ENCODE results near the gene IPPK.
"Not testable (repeated sequence)": the region's sequence is repeated elsewhere in the genome, so short reads cannot be mapped to it uniquely, and the experiment has no call there.

Gene IPPK

GRCh38 chr9:92613268-92614122, 56.4 kb downstream of the IPPK start:
- DNase-seq = no peak

GRCh38 chr9:92612816-92613215, 57.1 kb downstream of the IPPK start:
- no peak for DNase-seq

- no peak for DNase-seq
These were observed 57.6 kb downstream of the IPPK start for GRCh38 chr9:92612292-92612691.

- no peak for DNase-seq
These were observed 58.2 kb downstream of the IPPK start for GRCh38 chr9:92611621-92612285.

DNA sequence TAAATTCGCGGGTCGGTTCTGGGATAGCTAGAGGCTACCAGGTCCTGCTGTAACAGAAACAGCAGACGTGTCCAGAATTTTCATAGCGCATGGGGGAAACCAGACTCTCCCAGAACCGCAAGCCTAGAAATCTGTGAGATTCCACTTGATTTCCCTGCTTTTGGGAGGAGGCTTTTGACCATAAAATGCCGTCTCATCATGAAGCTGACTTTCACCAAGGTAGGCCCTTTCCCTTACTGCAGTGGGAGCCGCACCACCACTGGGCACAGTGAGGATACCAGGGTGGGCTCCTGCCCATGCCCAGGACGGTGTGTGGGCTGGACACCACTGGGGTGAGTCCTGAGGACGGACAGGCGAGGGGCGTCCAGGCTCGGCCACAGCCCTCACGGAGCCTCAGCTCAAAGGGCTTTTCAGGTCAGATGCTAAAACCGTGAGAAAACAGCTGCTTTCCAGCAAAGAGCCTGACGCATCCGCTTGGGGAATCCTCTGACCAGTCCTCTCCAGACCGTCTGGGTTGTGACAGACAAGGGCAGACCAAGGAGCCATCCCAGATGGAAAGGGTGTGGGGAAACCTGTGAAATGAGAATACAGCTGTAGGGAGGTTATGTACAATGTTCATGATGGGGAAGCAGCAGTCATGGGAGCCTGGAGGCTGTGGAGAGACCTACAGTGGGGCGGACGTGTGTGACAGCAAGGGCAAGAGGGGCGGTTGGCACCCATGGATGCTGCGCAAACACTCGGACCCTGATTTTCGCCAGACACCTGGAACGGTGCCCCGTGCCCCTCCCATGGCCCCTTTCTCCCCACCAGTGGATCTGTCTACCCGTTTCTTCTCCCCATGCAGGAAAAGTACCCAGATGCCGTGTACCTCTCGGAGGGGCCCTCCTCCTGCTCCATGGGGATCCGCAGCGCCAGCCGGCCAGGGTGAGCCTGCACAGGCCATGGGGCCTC, 59.2 kb downstream of the IPPK start:
- no peak for DNase-seq

DNA sequence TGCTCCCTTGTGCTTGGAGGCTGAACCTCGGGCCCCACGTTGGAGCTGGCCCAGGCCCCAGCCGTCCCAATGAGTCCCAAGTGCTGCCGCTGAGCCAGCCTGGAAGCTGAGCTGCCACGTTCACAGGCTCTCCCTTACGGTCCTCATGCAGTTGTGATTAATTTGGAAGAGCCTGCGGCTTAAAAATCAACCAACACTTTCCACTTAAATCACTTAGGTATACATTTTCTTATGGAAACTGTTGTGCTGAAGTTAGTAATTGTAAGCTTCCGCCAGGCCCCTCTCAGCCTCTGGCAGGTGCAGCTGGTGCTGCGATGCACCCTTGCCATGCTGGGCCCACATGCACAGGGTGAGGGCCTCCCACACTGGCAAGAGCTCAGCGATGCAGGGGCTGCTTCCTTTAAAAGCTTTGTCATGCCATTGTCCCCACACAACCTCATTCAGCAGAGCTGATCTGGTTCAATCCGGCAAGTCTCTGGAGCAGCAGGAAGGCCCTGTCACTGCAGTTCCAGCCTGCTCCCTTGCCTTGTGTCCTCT, 61.0 kb downstream of the IPPK start:
- no peak for DNase-seq

GRCh38 chr9:92608241-92608908, 61.6 kb downstream of the IPPK start:
- DNase-seq = no peak

DNA sequence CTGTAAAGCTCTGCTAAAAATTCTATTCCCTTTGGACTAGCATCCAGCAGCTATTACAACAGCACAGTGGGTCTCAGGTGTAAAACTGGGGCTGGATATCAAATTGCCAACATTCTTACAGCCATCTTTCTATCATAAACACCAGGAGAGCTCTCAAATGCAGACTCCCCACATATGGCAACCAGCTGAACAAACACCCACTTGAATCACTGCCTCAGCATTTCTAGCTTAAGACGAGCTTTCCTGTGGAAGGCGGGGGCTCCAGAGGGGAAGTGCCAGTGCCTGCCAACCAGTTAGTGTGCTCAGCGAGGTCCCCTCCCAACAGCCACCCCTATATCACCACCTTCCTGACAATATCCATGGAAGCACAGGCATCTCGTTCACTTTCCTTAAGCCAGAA, 62.2 kb downstream of the IPPK start:
- DNase-seq = no peak

- DNase-seq = no peak
These were observed 62.8 kb downstream of the IPPK start for GRCh38 chr9:92607088-92607487.

GRCh38 chr9:92605224-92605623, 64.7 kb downstream of the IPPK start:
- DNase-seq = no peak

- DNase-seq = no peak
These were observed 65.9 kb downstream of the IPPK start for GRCh38 chr9:92603990-92604389.

- no peak for DNase-seq
These were observed 66.8 kb downstream of the IPPK start for GRCh38 chr9:92603100-92603499.

GRCh38 chr9:92602413-92602812, 67.5 kb downstream of the IPPK start:
- no peak for DNase-seq

GRCh38 chr9:92601451-92601850, 68.5 kb downstream of the IPPK start:
- DNase-seq = no peak

DNA sequence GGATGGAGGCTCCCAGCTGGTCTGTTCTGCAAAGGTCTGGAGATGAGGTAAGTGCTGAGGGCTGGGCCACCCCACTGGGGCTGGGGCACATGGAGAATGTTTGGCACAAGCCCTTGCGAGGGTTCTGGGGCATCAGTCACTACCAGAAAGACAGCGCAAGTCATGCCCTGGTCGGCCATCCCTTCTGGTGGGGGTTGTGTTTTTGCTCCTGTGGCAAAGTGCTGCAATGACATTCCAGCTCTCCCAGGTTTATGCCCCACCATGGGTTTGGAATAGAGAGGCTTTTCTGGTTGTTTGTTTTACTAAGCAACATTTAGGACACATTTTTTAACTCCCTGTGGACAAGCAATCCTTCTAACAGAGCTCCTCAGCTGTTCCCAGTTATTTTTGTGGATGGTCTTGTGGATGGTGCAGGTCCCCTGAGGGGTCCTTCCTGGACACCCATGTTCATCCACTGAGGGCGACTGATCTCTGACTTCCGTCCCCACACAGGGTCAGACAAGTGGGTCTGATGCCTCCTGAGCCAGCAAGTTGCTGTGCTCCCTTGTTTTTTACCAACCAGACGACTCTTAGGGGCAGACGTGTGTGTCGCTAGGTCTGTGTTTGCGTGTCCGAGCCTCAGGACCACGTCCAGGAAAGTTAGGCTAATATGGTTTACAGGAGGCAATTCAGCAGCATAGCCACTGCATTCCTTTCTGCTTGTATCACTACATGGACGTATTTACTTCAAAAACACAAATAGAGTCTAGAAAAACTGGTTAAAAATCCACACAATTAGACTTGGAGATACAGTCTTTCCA, 69.3 kb downstream of the IPPK start:
- no peak for DNase-seq

- no peak for DNase-seq
These were observed 69.9 kb downstream of the IPPK start for GRCh38 chr9:92599938-92600461.

GRCh38 chr9:92598382-92598781, 71.5 kb downstream of the IPPK start:
- DNase-seq = no peak

DNA sequence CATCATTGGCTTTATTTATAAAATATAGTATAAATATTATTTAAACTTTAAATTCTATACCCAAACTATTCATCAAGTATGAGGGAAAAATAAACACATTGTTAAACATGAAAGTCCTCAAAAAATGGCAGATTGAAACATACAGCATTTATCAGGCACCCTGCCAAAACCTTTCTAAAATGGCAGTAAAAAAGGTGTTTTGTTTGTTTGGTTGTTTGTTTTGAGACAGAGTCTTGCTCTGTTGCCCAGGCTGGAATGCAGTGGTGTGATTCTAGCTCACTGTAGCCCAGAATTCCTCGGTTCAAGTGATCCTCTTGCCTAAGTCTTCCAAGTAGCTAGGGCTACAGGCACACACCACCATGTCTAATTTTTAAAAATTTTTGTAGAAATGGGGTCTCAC, 74.0 kb downstream of the IPPK start:
- no peak for DNase-seq

- DNase-seq = not testable (repeated sequence)
These were observed 74.9 kb downstream of the IPPK start for GRCh38 chr9:92595075-92595474.

- DNase-seq = no peak
These were observed 76.7 kb downstream of the IPPK start for GRCh38 chr9:92592946-92593861.
